Endothelial cell of hepatic sinusoid (primary cell): Measurements from ENCODE around the gene FGF1.

ENCODE experiments used
- in situ Hi-C: cut with HindIII; loops from 2 replicates; pipeline ENCODE4 v1.10.0; 2017; ENCODE audit warnings: low sequenced_read_pairs

FGF1 gene

GRCh38 chr5:142644640-142645361 is 41.1 kb downstream of the FGF1 start:
- in situ Hi-C loops = no loop called here

GRCh38 chr5:142644127-142644526 is 41.8 kb downstream of the FGF1 start:
- in situ Hi-C loops = no loop called here

- in situ Hi-C loops = no loop called here
Measured at GRCh38 chr5:142643634-142644033, 42.3 kb downstream of the FGF1 start.

GRCh38 chr5:142642427-142642826 is 43.5 kb downstream of the FGF1 start:
- in situ Hi-C loops = no loop called here

- in situ Hi-C loops = no loop called here
Measured at GRCh38 chr5:142641711-142642110, 44.2 kb downstream of the FGF1 start.

- in situ Hi-C loops = no loop called here
Measured at GRCh38 chr5:142640316-142641005, 45.4 kb downstream of the FGF1 start.

- in situ Hi-C loops = no loop called here
Measured at GRCh38 chr5:142639455-142639854, 46.4 kb downstream of the FGF1 start.

- in situ Hi-C loops = no loop called here
Measured at GRCh38 chr5:142637871-142638270, 48.0 kb downstream of the FGF1 start.

GRCh38 chr5:142636698-142637324 is 49.1 kb downstream of the FGF1 start:
- in situ Hi-C loops = no loop called here

- in situ Hi-C loops = no loop called here
Measured at GRCh38 chr5:142636093-142636492, 49.8 kb downstream of the FGF1 start.

GRCh38 chr5:142634216-142635011 is 51.5 kb downstream of the FGF1 start:
- in situ Hi-C loops = no loop called here

GRCh38 chr5:142630927-142631539 is 54.9 kb downstream of the FGF1 start:
- in situ Hi-C loops = no loop called here

- in situ Hi-C loops = no loop called here
Measured at GRCh38 chr5:142627383-142628217, 58.3 kb downstream of the FGF1 start.

GRCh38 chr5:142626786-142627185 is 59.1 kb downstream of the FGF1 start:
- in situ Hi-C loops = no loop called here

- in situ Hi-C loops = no loop called here
Measured at GRCh38 chr5:142626099-142626498, 59.8 kb downstream of the FGF1 start.

GRCh38 chr5:142621227-142621626 is 64.7 kb downstream of the FGF1 start:
- in situ Hi-C loops = loop anchor here (25.0 kb wide), 1 partner anchor 266 kb away; no protein-coding TSS in a partner anchor

- in situ Hi-C loops = loop anchor here (25.0 kb wide), 1 partner anchor 267 kb away; no protein-coding TSS in a partner anchor
Measured at GRCh38 chr5:142619815-142620214, 66.1 kb downstream of the FGF1 start.

- in situ Hi-C loops = loop anchor here (25.0 kb wide), 1 partner anchor 269 kb away; no protein-coding TSS in a partner anchor
Measured at GRCh38 chr5:142618130-142618523, 67.8 kb downstream of the FGF1 start.

- in situ Hi-C loops = loop anchor here (25.0 kb wide), 1 partner anchor 270 kb away; no protein-coding TSS in a partner anchor
Measured at GRCh38 chr5:142617416-142618129, 68.3 kb downstream of the FGF1 start.
